GM15510 (cell line): ENCODE measurements around the gene PNLIPRP2.

Experiments used
- POLR2A ChIP-seq: IDR thresholded peaks from 3 replicates; pipeline ENCODE4 v1.6.1; 2011; ENCODE audit warnings: borderline replicate concordance; ENCODE audit not compliant: insufficient read length; ENCODE audit errors: extremely low read depth

The PNLIPRP2 gene

GRCh38 chr10:116606061-116606483 is 14.7 kb upstream of the PNLIPRP2 start:
- no peak for TF ChIP-seq POLR2A

GRCh38 chr10:116607336-116607735 is 13.4 kb upstream of the PNLIPRP2 start:
- TF ChIP-seq POLR2A: no peak

- no peak for TF ChIP-seq POLR2A
Observed at GRCh38 chr10:116608686-116609594, 11.8 kb upstream of the PNLIPRP2 start.

GRCh38 chr10:116610443-116611152 is 10.2 kb upstream of the PNLIPRP2 start:
- no peak for TF ChIP-seq POLR2A

- no peak for TF ChIP-seq POLR2A
Observed at GRCh38 chr10:116611153-116611545, 9.6 kb upstream of the PNLIPRP2 start.

GRCh38 chr10:116612107-116612769 is 8.5 kb upstream of the PNLIPRP2 start:
- no peak for TF ChIP-seq POLR2A

- no peak for TF ChIP-seq POLR2A
Observed at GRCh38 chr10:116613471-116613870, 7.3 kb upstream of the PNLIPRP2 start.

GRCh38 chr10:116614796-116615195 is 6.0 kb upstream of the PNLIPRP2 start:
- no peak for TF ChIP-seq POLR2A

- TF ChIP-seq POLR2A: no peak
Observed at GRCh38 chr10:116615199-116615776, 5.5 kb upstream of the PNLIPRP2 start.

GRCh38 chr10:116621476-116621875 is 723 bp downstream of the PNLIPRP2 start:
- TF ChIP-seq POLR2A: no peak

- no peak for TF ChIP-seq POLR2A
Observed at GRCh38 chr10:116621934-116622655, 1.3 kb downstream of the PNLIPRP2 start.

GRCh38 chr10:116625845-116626244 is 5.1 kb downstream of the PNLIPRP2 start:
- no peak for TF ChIP-seq POLR2A

GRCh38 chr10:116626815-116627214 is 6.1 kb downstream of the PNLIPRP2 start:
- no peak for TF ChIP-seq POLR2A

GRCh38 chr10:116627386-116627933 is 6.7 kb downstream of the PNLIPRP2 start:
- TF ChIP-seq POLR2A: no peak
